Measurements from ENCODE around the gene ESYT1. TPM values are rescaled to one million over a fixed set of nuclear protein-coding genes. Genes with fewer than 3 reads are reported as not detected.

Gene ESYT1
- polyA plus RNA-seq, 1 experiment, result 127 TPM

- Histone ChIP-seq H3K27me3 (ENCODE audit: control insufficient read depth, insufficient read depth, low read length) (no peaks in the 10 kb centered on the region), H3K9me3 (ENCODE audit: control insufficient read depth, insufficient read depth, low read length) (no peaks in the 10 kb centered on the region), H3K4me3 (ENCODE audit: low read depth, low read length) (peak overlapping the region; percentile 79), H3K27ac (ENCODE audit: low read depth, low read length) (peak overlapping the region; percentile 31)
- DNase-seq (ENCODE audit: low read depth, low spot score), result no peak
- no peak for TF ChIP-seq CTCF (IDR thresholded peaks at IDR 0.05; ENCODE audit: low read depth, low read length)
- POLR2A ChIA-PET, result interaction anchor here (0.9 to 3.3 kb wide), 5 partner anchors 9 to 71 kb away, joined by 3 to 30 read pairs (median 4); partner anchors contain the start of genes RNF41, RPL41 and ZC3H10
- CTCF ChIA-PET, result interaction anchor here (1.4 to 6.2 kb wide), 10 partner anchors 8 to 69 kb away, joined by 5 to 96 read pairs (median 13); partner anchors contain the start of genes ESYT1, MYL6, RNF41 and RPL41
These were observed 60.2 kb downstream of the ESYT1 start for GRCh38 chr12:56188131-56188777.

GRCh38 chr12:56188778-56189098 lies 60.7 kb downstream of the ESYT1 start:
- ChIA-PET CTCF (interaction anchor here (0.7 to 6.2 kb wide), 23 partner anchors 8 to 138 kb away, joined by 3 to 96 read pairs (median 7); partner anchors contain the start of genes COQ10A, ESYT1, MYL6 and RNF41), POLR2A (interaction anchor here (0.6 to 3.3 kb wide), 8 partner anchors 12 to 171 kb away, joined by 3 to 30 read pairs (median 4); partner anchors contain the start of genes PA2G4, RNF41, RPL41 and STAT2)
- Histone ChIP-seq H3K9me3 (ENCODE audit: control insufficient read depth, insufficient read depth, low read length) (no peaks in the 10 kb centered on the region), H3K27ac (ENCODE audit: low read depth, low read length) (peak overlapping the region; percentile 31), H3K4me3 (ENCODE audit: low read depth, low read length) (peak overlapping the region; percentile 79), H3K27me3 (ENCODE audit: control insufficient read depth, insufficient read depth, low read length) (no peaks in the 10 kb centered on the region)
- TF ChIP-seq CTCF (IDR thresholded peaks at IDR 0.05; ENCODE audit: low read depth, low read length), result no peak
- DNase-seq (ENCODE audit: low read depth, low spot score), result no peak

DNA sequence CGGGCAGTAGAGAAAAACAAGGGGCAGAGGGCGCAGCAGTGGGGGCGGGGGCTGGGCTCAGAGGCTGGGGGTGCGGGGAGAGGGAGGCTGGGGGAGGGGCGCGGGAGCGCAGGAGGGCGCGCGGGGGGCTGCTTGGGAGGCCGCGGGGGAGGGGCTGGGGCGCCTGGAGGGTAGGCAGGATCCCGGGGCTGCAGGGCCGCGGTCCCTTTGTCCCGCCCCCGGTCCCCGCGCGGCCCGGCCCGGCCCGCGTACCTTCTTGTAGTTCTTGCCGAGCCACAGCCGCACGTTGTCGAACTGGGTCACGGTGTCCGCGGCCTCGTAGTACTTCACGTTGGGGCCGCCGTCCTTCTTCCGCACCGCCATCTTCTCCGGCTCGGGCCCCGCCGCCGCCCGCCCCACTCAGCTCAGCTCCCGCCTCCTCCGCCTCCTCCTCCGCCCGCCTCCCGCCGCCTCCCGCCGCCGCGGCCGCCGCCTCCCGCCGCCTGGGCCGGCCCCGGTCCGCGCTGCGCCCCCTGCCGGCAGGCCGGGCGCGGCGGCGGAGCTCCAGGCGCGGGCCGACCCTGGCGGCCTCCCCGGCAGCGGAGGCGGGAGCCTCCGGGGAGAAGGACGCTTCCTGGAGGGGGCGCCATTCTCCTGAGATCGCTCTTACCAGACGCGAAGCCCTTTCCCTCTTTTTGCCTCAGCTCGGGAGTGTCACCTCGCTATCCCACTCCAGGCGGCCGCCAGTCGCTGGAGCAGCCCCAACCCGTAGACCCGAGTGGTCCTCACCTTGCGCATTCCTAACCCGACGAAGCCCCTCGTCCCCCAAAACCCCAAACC lies 61.2 kb downstream of the ESYT1 start, which contains the start of gene SMARCC2:
Gene SMARCC2 (minus strand): TSS at position 385 of the 819 bp plus-strand sequence. CDS start 22 bp downstream, at position 363.
- ChIA-PET CTCF (interaction anchor here (0.5 to 6.2 kb wide), 47 partner anchors 9 to 451 kb away, joined by 3 to 96 read pairs (median 5); partner anchors contain the start of genes COQ10A, ESYT1, MYL6 and RNF41), POLR2A (interaction anchor here (0.6 to 3.3 kb wide), 19 partner anchors 13 to 499 kb away, joined by 3 to 30 read pairs (median 4); partner anchors contain the start of genes CNPY2, ESYT1, MYL6 and PA2G4)
- Histone ChIP-seq H3K9me3 (ENCODE audit: control insufficient read depth, insufficient read depth, low read length) (no peaks in the 10 kb centered on the region), H3K27ac (ENCODE audit: low read depth, low read length) (peak within 1 kb of the TSS; percentile 83), H3K27me3 (ENCODE audit: control insufficient read depth, insufficient read depth, low read length) (no peaks in the 10 kb centered on the region), H3K4me3 (ENCODE audit: low read depth, low read length) (peak within 1 kb of the TSS; percentile 88)
- peak; percentile 65 for DNase-seq (ENCODE audit: low read depth, low spot score)
- TF ChIP-seq CTCF (IDR thresholded peaks at IDR 0.05; ENCODE audit: low read depth, low read length), result peak; percentile 66

DNA sequence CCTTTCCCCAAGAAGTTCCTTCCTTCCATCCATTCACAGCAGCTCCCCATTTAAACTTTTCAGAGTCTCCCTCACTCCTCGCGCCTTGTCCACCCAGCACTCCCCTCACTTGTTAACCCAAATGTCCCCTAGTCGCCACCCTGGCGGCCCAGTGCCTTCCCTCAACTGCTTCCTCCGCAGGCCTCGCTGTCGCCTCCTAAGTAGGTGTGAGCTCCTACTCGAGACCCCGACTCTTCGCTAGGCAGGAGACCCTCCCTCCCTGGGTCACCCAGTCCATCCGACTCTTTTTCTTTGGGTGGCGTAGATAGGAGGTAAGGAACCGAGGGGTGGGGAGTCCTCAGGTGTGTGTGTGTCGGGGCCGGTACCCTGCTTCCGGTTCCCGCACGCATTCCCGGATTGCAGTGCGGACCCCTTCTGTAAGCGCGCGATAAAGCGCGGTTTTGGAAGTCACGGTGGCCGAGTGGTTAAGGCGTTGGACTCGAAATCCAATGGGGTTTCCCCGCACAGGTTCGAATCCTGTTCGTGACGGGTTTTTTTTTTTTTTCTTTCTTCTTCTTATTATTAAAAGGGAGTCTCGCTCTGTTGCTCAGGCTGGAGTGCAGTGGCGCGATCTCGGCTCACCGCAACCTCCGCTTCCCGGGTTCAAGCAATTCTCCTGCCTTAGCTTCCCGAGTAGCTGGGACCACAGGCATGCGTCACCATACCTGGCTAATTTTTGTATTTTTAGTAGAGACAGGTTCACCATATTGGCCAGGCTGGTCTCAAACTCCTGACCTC lies 62.0 kb downstream of the ESYT1 start:
- ChIA-PET CTCF (interaction anchor here (0.5 to 6.2 kb wide), 35 partner anchors 9 to 452 kb away, joined by 3 to 96 read pairs (median 6); partner anchors contain the start of genes COQ10A, ESYT1, MYL6 and RNF41), POLR2A (interaction anchor here (0.6 to 3.3 kb wide), 16 partner anchors 28 to 498 kb away, joined by 3 to 30 read pairs (median 4); partner anchors contain the start of genes CNPY2, ESYT1, MYL6 and PA2G4)
- H3K4me3 ChIP-seq (ENCODE audit: low read depth, low read length), result peak overlapping the region; percentile 88
- H3K9me3 ChIP-seq (ENCODE audit: control insufficient read depth, insufficient read depth, low read length), result no peaks in the 10 kb centered on the region
- DNase-seq (ENCODE audit: low read depth, low spot score), result peak; percentile 70
- TF ChIP-seq CTCF (IDR thresholded peaks at IDR 0.05; ENCODE audit: low read depth, low read length), result no peak
- peak overlapping the region; percentile 83 for H3K27ac ChIP-seq (ENCODE audit: low read depth, low read length)
- H3K27me3 ChIP-seq (ENCODE audit: control insufficient read depth, insufficient read depth, low read length), result no peaks in the 10 kb centered on the region
